GM12878 (cell line): ENCODE data around the gene CIDEC.

Experiments
- BACH1 ChIP-seq: fragments of 450-650 bp; IDR thresholded peaks from 2 replicates; pipeline ENCODE4 v1.6.1; 2017; ENCODE audit warnings: mild to moderate bottlenecking, borderline replicate concordance
- CEBPB ChIP-seq, 2 experiments: fragments of 150-350 bp in 1 of 2; IDR thresholded peaks; 2 replicates each; pipeline ENCODE4 v1.6.1; 2012 to 2014; ENCODE audit warnings: low read depth in 2 of 2, low read length in 2 of 2, borderline replicate concordance in 1 of 2, inconsistent platforms in 1 of 2
- HDAC6 ChIP-seq: fragments of 200-600 bp; sonication (generic); IDR thresholded peaks from one replicate; pipeline ENCODE4 v1.8.0; 2017; ENCODE audit warnings: antibody characterized with exemption; ENCODE audit not compliant: unreplicated experiment
- ZNF384 ChIP-seq: IDR thresholded peaks from 2 replicates; pipeline ENCODE4 v1.6.1; 2012; ENCODE audit warnings: low read depth, mild to moderate bottlenecking, low read length, improper control_type of control experiment, borderline replicate concordance
- TF ChIP-seq, protein P1 (sequence below): fragments of 450-650 bp; IDR thresholded peaks from 2 replicates; pipeline ENCODE4 v1.6.1; 2016; ENCODE audit warnings: mild to moderate bottlenecking, moderate library complexity, borderline replicate concordance
- TF ChIP-seq, protein P2 (sequence below), 3 experiments: IDR thresholded peaks in 2 of 3; conservative IDR thresholded peaks in 1 of 3; 2 replicates each; pipeline ENCODE4 v1.5.1; 2011; ENCODE audit warnings: low read depth in 3 of 3, low read length in 3 of 3, mild to moderate bottlenecking in 3 of 3, control low read depth in 2 of 3, moderate library complexity in 2 of 3, inconsistent platforms in 1 of 3, mixed read lengths in 1 of 3; ENCODE audit not compliant: control insufficient read depth in 2 of 3, insufficient read depth in 1 of 3; ENCODE audit errors: extremely low read depth in 1 of 3
- TF ChIP-seq, protein P3 (sequence below): fragments of 450-650 bp; IDR thresholded peaks from 2 replicates; pipeline ENCODE4 v1.6.1; 2016; ENCODE audit warnings: mild to moderate bottlenecking
- TF ChIP-seq, protein P4 (sequence below): IDR thresholded peaks from 2 replicates; pipeline ENCODE4 v1.6.1; 2011; ENCODE audit warnings: borderline replicate concordance, low read depth, mild to moderate bottlenecking, moderate library complexity, mixed read lengths, low read length; ENCODE audit not compliant: insufficient read depth; ENCODE audit errors: extremely low read length

DNA sequence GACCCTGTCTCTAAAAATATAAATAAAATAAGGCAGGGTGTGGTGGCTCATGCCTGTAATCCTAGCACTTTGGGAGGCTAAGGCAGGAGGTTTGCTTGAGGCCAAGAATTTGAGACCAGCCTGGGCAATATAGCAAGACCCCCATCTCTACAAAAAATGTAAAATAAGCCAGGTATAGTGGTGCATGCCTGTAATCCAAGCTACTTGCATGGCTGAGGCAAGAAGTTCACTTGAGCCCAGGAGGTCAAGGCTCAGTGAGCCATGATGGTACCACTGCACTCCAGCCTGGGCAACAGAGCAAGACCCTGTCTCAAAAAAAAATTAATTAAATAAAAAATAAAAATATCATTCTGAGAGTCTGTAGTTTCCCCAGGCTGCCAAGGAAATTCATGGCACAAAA, 6.3 kb upstream of the CIDEC start:
- TF ChIP-seq ZNF384 (no peak), BACH1 (no peak), CEBPB (IDR thresholded peaks at IDR 0.05; ENCODE audit: borderline replicate concordance in 1 of 2, low read depth in 2 of 2, low read length in 2 of 2) (no peak), HDAC6 (no peak)
- TF ChIP-seq, protein P1, sequence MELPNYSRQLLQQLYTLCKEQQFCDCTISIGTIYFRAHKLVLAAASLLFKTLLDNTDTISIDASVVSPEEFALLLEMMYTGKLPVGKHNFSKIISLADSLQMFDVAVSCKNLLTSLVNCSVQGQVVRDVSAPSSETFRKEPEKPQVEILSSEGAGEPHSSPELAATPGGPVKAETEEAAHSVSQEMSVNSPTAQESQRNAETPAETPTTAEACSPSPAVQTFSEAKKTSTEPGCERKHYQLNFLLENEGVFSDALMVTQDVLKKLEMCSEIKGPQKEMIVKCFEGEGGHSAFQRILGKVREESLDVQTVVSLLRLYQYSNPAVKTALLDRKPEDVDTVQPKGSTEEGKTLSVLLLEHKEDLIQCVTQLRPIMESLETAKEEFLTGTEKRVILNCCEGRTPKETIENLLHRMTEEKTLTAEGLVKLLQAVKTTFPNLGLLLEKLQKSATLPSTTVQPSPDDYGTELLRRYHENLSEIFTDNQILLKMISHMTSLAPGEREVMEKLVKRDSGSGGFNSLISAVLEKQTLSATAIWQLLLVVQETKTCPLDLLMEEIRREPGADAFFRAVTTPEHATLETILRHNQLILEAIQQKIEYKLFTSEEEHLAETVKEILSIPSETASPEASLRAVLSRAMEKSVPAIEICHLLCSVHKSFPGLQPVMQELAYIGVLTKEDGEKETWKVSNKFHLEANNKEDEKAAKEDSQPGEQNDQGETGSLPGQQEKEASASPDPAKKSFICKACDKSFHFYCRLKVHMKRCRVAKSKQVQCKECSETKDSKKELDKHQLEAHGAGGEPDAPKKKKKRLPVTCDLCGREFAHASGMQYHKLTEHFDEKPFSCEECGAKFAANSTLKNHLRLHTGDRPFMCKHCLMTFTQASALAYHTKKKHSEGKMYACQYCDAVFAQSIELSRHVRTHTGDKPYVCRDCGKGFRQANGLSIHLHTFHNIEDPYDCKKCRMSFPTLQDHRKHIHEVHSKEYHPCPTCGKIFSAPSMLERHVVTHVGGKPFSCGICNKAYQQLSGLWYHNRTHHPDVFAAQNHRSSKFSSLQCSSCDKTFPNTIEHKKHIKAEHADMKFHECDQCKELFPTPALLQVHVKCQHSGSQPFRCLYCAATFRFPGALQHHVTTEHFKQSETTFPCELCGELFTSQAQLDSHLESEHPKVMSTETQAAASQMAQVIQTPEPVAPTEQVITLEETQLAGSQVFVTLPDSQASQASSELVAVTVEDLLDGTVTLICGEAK: no peak
- TF ChIP-seq, protein P2, sequence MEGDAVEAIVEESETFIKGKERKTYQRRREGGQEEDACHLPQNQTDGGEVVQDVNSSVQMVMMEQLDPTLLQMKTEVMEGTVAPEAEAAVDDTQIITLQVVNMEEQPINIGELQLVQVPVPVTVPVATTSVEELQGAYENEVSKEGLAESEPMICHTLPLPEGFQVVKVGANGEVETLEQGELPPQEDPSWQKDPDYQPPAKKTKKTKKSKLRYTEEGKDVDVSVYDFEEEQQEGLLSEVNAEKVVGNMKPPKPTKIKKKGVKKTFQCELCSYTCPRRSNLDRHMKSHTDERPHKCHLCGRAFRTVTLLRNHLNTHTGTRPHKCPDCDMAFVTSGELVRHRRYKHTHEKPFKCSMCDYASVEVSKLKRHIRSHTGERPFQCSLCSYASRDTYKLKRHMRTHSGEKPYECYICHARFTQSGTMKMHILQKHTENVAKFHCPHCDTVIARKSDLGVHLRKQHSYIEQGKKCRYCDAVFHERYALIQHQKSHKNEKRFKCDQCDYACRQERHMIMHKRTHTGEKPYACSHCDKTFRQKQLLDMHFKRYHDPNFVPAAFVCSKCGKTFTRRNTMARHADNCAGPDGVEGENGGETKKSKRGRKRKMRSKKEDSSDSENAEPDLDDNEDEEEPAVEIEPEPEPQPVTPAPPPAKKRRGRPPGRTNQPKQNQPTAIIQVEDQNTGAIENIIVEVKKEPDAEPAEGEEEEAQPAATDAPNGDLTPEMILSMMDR (IDR thresholded peaks at IDR 0.05 in 2 of 3, conservative IDR thresholded peaks at IDR 0.05 in 1 of 3; ENCODE audit: control insufficient read depth in 2 of 3, extremely low read depth in 1 of 3, insufficient read depth in 1 of 3, low read depth in 3 of 3, low read length in 3 of 3): no peak
- TF ChIP-seq, protein P3, sequence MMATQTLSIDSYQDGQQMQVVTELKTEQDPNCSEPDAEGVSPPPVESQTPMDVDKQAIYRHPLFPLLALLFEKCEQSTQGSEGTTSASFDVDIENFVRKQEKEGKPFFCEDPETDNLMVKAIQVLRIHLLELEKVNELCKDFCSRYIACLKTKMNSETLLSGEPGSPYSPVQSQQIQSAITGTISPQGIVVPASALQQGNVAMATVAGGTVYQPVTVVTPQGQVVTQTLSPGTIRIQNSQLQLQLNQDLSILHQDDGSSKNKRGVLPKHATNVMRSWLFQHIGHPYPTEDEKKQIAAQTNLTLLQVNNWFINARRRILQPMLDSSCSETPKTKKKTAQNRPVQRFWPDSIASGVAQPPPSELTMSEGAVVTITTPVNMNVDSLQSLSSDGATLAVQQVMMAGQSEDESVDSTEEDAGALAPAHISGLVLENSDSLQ: no peak
- TF ChIP-seq, protein P4, sequence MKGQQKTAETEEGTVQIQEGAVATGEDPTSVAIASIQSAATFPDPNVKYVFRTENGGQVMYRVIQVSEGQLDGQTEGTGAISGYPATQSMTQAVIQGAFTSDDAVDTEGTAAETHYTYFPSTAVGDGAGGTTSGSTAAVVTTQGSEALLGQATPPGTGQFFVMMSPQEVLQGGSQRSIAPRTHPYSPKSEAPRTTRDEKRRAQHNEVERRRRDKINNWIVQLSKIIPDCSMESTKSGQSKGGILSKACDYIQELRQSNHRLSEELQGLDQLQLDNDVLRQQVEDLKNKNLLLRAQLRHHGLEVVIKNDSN: no peak
